GM13976 (cell line): Measurements from ENCODE around the gene TMEM59L.

Source experiments
- DNase-seq: peaks from one replicate; pipeline ENCODE4 v3.0.0; 2012; ENCODE audit warnings: low spot score
- in situ Hi-C: fragments of 300-500 bp; cut with MboI; formaldehyde crosslinking; loops from one replicate; pipeline ENCODE4 v1.12.0; 2022; ENCODE audit warnings: low sequenced_read_pairs, mixed read lengths, inconsistent platforms; ENCODE audit not compliant: unreplicated experiment
- TF ChIP-seq, protein P1 (sequence below): IDR thresholded peaks from 2 replicates; pipeline ENCODE4 v1.5.1; 2012; ENCODE audit warnings: borderline replicate concordance, mild to moderate bottlenecking; ENCODE audit not compliant: insufficient read depth; ENCODE audit errors: extremely low read depth, missing control alignments, control extremely low read depth

Gene TMEM59L

DNA sequence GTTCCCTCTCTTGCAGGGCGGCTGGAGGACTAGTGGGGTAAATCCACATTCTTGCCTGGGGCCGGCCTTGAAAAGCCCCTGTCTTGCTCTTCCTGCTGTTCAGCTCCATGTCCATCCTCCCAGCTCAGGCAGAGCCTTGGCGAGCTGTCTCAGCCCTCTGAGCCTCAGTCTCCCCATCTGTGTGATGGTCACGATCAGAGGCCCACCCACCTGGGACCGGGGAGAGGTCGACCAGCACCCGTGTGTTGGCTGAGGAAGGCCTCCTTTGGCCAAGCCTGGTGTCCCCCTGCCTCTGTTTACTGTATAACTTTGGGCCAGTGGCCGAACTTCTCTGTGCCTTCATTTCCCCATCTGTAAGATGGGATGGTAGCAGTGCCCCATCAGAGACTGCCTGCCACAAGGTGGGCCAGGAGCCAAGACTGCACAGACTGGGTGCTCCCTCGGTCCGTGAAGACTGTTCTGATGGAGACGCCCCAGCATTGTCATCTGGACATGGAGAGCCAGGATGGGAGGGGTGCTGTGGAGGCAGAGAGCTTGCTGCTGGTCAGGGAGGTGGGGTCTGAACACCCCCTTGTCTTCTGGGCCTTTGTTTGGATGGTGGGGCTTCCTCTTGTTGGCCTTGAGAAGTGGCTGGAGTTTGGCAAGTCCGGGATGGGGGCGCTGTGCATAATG, 42.6 kb downstream of the TMEM59L start:
- TF ChIP-seq, protein P1, sequence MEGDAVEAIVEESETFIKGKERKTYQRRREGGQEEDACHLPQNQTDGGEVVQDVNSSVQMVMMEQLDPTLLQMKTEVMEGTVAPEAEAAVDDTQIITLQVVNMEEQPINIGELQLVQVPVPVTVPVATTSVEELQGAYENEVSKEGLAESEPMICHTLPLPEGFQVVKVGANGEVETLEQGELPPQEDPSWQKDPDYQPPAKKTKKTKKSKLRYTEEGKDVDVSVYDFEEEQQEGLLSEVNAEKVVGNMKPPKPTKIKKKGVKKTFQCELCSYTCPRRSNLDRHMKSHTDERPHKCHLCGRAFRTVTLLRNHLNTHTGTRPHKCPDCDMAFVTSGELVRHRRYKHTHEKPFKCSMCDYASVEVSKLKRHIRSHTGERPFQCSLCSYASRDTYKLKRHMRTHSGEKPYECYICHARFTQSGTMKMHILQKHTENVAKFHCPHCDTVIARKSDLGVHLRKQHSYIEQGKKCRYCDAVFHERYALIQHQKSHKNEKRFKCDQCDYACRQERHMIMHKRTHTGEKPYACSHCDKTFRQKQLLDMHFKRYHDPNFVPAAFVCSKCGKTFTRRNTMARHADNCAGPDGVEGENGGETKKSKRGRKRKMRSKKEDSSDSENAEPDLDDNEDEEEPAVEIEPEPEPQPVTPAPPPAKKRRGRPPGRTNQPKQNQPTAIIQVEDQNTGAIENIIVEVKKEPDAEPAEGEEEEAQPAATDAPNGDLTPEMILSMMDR, result no peak
- DNase-seq, result no peak
- in situ Hi-C loops, result no loop called here

DNA sequence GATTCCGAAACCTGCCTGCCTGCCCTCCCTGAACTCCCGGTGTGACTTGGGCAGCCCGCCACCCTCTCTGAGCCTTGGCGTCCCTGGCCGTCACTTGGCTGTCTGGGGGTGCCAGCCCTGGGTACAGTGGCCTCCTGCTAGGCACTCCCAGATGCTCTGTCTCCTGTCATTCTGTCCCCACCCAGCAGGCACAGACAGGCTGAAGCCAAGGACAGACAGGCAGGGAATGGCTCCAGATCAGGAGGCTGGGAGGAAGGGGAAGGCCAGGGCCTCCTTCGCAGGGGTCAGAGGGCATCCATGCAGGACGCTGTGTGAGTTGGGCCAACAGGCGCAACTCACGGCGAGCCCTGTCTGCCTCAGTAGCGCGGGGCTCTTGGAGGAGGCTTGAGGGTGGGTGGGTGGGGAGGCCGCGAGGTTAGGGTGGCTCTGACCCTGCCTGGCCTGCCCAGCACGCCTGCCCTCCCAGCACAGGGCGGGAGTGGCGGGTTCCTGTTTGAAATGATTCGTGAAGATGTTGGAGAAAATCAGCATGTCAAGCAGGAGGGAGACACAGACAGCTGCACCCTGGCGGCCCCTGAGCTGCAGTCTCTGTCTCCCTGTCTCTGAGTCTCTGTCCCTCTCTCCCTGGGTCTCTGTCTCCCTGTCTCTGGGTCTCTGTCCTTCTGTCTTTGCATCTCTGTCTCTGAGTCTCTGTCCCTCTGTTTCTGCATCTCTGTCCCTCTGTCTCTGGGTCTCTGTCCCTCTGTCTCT, 43.8 kb downstream of the TMEM59L start:
- in situ Hi-C loops, result no loop called here

DNA sequence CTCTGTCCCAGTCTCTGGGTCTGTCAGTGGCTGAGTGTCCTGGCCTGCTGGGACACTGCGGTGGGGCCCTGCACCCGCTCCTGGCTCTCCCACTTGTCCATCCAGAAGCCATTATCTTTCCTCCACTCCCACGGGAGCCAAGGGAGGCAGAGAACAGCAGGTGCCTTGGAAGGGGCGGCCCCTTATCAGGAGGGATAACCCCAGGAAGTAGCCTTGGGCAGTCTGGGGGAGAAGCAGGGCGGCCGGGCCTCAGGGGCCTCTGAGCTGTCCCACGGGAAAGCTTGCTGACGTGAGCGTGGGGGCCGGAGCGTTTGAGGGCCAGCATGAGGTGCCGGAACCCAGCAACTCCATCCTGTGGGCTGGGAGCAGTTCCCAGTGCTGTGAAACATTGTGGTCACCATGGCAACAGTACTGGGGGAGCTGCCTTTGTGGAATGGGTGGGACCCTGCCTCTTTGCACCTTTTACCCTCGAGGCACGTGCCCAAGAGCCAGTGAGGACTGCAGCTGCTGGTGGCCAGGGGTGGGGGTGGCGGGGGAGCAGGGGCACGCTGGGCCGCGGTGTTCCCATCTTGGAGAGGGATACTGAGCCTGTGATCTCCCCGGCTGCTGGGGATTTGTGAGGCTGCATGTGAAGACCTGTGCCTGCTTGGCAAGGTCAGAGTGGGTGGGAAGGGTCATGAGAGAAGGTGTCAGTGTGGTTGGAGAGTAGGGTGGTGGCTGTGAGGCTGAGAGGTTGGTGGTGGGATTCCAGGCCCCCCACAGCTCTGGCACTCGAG, 45.1 kb downstream of the TMEM59L start:
- DNase-seq, result peak; percentile 85
- TF ChIP-seq, protein P1, result no peak
- in situ Hi-C loops, result no loop called here

More for the DNA sequence above, 43.8 kb downstream of the TMEM59L start:
- TF ChIP-seq, protein P1, result no peak
- DNase-seq, result no peak

DNA sequence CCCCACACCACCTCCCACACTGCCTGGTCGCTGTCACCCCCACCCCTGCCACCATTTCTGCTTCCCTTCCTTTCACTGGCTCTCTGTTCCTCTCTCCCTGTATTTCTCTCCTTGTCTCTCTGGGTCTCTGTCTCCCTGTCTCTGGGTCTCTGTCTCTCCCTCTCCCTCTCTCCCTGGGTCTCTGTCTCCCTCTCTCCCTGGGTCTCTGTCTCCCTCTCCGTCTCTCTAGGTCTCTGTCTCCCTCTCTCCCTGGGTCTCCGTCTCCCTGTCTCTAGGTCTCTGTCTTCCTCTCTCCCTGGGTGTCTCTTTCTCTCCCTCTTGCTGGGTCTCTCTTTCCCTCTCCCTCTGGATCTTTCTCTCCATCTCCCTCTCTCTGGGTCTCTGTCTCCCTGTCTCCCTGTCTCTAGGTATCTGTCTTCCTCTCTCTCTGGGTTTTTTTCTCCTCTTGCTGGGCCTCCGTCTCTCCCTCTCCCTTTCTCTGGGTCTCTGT, 45.7 kb downstream of the TMEM59L start:
- TF ChIP-seq, protein P1, result no peak
- DNase-seq, result no peak
- in situ Hi-C loops, result no loop called here

DNA sequence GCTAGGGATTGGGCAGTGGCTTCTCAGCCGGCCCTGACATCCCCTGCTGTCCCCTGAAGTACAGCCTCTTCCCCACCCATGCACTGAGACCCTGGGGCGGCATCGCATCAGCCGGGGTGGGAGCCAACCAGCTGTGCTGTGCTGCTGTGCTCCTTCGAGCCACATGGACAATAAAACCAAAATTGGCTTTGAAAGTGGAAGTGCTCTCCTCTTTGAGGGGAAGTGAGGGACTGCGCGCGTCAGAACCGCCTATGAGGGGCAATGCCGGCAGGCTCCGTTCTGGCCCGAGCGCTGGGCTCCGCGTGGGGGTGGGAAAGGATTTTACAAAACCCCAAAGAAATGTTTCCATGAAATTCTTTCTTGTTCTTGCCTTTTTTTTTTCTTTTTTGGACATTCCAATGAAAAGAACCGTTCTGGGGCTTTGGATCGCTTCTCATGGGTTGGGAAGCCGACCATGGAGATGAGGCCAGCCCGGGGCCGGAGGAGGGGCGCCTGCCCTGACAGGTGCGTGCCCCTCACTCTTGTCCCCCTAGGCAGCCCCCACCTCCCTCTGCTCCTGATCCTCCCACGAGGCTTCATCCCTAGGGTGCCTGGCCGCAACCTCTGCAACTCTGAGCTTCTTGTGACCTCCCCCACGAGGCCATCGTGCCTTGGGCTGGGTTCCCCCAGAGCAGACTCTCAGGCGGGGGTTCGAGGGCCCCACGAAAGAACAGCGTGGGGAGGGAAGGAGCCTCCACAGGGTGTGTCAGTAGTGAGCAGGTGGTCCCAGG, 46.8 kb downstream of the TMEM59L start:
- TF ChIP-seq, protein P1, result no peak
- peak; percentile 75 for DNase-seq
- in situ Hi-C loops, result no loop called here
